ENCODE results near the gene TMA7.
"Not testable (repeated sequence)": the region's sequence is repeated elsewhere in the genome, so short reads cannot be mapped to it uniquely, and the experiment has no call there.

The TMA7 gene

GRCh38 chr3:48439820-48440589 lies at the start of gene TMA7, which contains the start of gene CCDC51:
Gene TMA7, plus strand, starts transcription at chr3:48440257. Its CDS starts 40 bp downstream, at chr3:48440297.
Gene CCDC51, minus strand, starts transcription at chr3:48440119. Its CDS starts 4,991 bp downstream, at chr3:48435128.
- peak; percentile 98 for DNase-seq

- DNase-seq: no peak
Observed at GRCh38 chr3:48394391-48394790, 45.7 kb upstream of the TMA7 start.

- no peak for DNase-seq
Observed at GRCh38 chr3:48395714-48396113, 44.3 kb upstream of the TMA7 start.

GRCh38 chr3:48397767-48398681 lies 42.0 kb upstream of the TMA7 start:
- no peak for DNase-seq

GRCh38 chr3:48398701-48399386 lies 41.2 kb upstream of the TMA7 start:
- DNase-seq: no peak

- no peak for DNase-seq
Observed at GRCh38 chr3:48399387-48400172, 40.5 kb upstream of the TMA7 start.

GRCh38 chr3:48400824-48401433 lies 39.1 kb upstream of the TMA7 start:
- peak; percentile 58 for DNase-seq

- not testable (repeated sequence) for DNase-seq
Observed at GRCh38 chr3:48401434-48401901, 38.6 kb upstream of the TMA7 start.

GRCh38 chr3:48402281-48402732 lies 37.8 kb upstream of the TMA7 start:
- no peak for DNase-seq

- no peak for DNase-seq
Observed at GRCh38 chr3:48402907-48403306, 37.1 kb upstream of the TMA7 start.

- DNase-seq: no peak
Observed at GRCh38 chr3:48403533-48404439, 36.3 kb upstream of the TMA7 start.

- no peak for DNase-seq
Observed at GRCh38 chr3:48404440-48405342, 35.4 kb upstream of the TMA7 start.

- DNase-seq: no peak
Observed at GRCh38 chr3:48405343-48405881, 34.6 kb upstream of the TMA7 start.

- no peak for DNase-seq
Observed at GRCh38 chr3:48405971-48406370, 34.1 kb upstream of the TMA7 start.

GRCh38 chr3:48406443-48407431 lies 33.3 kb upstream of the TMA7 start:
- no peak for DNase-seq

GRCh38 chr3:48407542-48408099 lies 32.4 kb upstream of the TMA7 start:
- DNase-seq: no peak

GRCh38 chr3:48408823-48409281 lies 31.2 kb upstream of the TMA7 start:
- no peak for DNase-seq
